Measurements from ENCODE around the gene LGALS7.

LGALS7 gene

GRCh38 chr19:38726761-38727301 is 46.5 kb downstream of the LGALS7 start:
- DNase-seq (ENCODE audit: low read depth in 2 of 2), result peak in 1 of 2 donors; percentile 50

- DNase-seq (ENCODE audit: low read depth in 2 of 2), result no peak
Measured at GRCh38 chr19:38726284-38726673, 47.0 kb downstream of the LGALS7 start.

- DNase-seq (ENCODE audit: low read depth in 2 of 2), result no peak
Measured at GRCh38 chr19:38725469-38726283, 47.6 kb downstream of the LGALS7 start.

GRCh38 chr19:38723990-38724854 is 49.1 kb downstream of the LGALS7 start:
- no peak for DNase-seq (ENCODE audit: low read depth in 2 of 2)

- DNase-seq (ENCODE audit: low read depth in 2 of 2), result no peak
Measured at GRCh38 chr19:38723606-38723965, 49.7 kb downstream of the LGALS7 start.

- no peak for DNase-seq (ENCODE audit: low read depth in 2 of 2)
Measured at GRCh38 chr19:38722947-38723605, 50.2 kb downstream of the LGALS7 start.

- DNase-seq (ENCODE audit: low read depth in 2 of 2), result no peak
Measured at GRCh38 chr19:38721979-38722773, 51.1 kb downstream of the LGALS7 start.

- DNase-seq (ENCODE audit: low read depth in 2 of 2), result no peak
Measured at GRCh38 chr19:38721496-38721895, 51.8 kb downstream of the LGALS7 start.

Measured in activated CD8-positive, alpha-beta memory T cell treated with anti-CD3 and anti-CD28 coated beads for 4 hours (primary cell).